GM13976 (cell line): ENCODE measurements around the gene CALY.
"Not testable (repeated sequence)": the region's sequence is repeated elsewhere in the genome, so short reads cannot be mapped to it uniquely, and the experiment has no call there.

Experiments
- DNase-seq: peaks from one replicate; pipeline ENCODE4 v3.0.0; 2012; ENCODE audit warnings: low spot score
- in situ Hi-C: fragments of 300-500 bp; cut with MboI; formaldehyde crosslinking; loops from one replicate; pipeline ENCODE4 v1.12.0; 2022; ENCODE audit warnings: low sequenced_read_pairs, mixed read lengths, inconsistent platforms; ENCODE audit not compliant: unreplicated experiment
- TF ChIP-seq, protein P1 (sequence below): IDR thresholded peaks from 2 replicates; pipeline ENCODE4 v1.5.1; 2012; ENCODE audit warnings: borderline replicate concordance, mild to moderate bottlenecking; ENCODE audit not compliant: insufficient read depth; ENCODE audit errors: extremely low read depth, missing control alignments, control extremely low read depth

Gene CALY

DNA sequence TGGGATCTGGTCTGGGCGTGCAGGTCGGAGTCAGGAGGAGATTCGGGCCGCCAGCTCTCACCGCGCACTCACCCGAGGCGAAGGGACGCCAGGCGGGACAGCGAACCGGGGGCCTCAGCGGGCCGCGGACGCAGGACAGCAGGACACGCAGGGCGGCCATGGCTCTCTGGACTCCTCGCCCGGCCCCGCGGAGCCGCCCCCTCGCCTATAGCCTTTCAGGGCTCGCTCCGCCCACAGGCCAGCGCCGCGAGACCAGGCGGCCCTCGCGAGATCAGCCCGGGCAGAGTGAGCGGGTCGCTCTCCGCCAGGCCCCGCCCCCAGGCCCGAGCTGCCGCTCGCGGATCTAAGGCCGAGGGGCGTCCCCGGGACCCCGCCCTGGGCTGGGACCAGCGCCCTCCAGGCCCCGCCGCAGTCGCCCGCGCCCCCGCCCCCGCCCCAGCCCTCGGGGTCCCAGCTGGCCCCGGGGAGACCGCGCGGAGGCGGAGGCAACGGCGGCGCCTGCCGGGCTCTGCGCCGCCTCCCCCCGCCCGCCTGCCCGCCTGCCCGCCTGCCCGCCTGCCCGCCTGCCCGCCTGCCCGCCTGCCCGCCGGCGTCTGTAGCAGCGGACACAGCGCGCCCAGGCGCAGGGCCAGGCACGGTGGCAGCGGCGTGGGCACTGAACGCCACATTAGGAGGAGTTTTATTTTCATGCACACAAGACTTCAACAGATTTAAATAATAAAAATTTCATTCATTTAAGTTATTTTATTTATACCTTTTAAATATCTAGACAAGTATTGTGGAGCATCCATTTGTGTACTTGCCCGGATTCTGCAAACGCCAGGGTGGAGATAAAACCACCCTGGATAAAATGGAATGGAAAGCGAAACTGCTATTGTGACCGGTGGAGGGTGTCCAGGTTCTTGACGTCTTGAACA, 36.7 kb upstream of the CALY start, which contains the start of gene ECHS1:
TSS of gene ECHS1 (minus strand) at position 181 of the 917 bp plus-strand sequence. CDS start at position 160, 21 bp downstream.
- in situ Hi-C loops = no loop called here
- TF ChIP-seq, protein P1, sequence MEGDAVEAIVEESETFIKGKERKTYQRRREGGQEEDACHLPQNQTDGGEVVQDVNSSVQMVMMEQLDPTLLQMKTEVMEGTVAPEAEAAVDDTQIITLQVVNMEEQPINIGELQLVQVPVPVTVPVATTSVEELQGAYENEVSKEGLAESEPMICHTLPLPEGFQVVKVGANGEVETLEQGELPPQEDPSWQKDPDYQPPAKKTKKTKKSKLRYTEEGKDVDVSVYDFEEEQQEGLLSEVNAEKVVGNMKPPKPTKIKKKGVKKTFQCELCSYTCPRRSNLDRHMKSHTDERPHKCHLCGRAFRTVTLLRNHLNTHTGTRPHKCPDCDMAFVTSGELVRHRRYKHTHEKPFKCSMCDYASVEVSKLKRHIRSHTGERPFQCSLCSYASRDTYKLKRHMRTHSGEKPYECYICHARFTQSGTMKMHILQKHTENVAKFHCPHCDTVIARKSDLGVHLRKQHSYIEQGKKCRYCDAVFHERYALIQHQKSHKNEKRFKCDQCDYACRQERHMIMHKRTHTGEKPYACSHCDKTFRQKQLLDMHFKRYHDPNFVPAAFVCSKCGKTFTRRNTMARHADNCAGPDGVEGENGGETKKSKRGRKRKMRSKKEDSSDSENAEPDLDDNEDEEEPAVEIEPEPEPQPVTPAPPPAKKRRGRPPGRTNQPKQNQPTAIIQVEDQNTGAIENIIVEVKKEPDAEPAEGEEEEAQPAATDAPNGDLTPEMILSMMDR = no peak

DNA sequence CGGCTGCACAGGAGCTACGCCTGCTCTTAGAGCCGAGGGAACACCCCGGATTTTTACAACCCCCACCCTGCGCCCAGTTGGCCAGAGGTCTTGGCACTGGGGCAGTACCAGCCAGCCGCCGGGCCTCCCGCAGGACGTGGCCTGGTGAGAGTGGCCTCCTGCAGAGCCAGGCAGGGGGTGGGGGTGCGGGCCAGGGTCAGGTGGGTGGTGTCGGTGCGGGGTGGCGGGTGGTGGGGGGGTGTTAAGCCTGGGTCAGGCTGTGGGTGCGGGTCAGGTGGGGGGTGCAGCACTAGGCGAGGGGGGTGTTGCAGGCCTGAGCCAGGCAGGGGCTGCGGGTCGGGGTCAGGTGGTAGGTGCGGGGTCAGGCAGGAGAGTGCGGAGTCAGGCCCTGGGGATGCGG, 35.8 kb upstream of the CALY start:
- DNase-seq = no peak
- in situ Hi-C loops = no loop called here
- TF ChIP-seq, protein P1 = no peak

More for the DNA sequence above, 36.7 kb upstream of the CALY start, which contains the start of gene ECHS1:
- DNase-seq = peak; percentile 100

DNA sequence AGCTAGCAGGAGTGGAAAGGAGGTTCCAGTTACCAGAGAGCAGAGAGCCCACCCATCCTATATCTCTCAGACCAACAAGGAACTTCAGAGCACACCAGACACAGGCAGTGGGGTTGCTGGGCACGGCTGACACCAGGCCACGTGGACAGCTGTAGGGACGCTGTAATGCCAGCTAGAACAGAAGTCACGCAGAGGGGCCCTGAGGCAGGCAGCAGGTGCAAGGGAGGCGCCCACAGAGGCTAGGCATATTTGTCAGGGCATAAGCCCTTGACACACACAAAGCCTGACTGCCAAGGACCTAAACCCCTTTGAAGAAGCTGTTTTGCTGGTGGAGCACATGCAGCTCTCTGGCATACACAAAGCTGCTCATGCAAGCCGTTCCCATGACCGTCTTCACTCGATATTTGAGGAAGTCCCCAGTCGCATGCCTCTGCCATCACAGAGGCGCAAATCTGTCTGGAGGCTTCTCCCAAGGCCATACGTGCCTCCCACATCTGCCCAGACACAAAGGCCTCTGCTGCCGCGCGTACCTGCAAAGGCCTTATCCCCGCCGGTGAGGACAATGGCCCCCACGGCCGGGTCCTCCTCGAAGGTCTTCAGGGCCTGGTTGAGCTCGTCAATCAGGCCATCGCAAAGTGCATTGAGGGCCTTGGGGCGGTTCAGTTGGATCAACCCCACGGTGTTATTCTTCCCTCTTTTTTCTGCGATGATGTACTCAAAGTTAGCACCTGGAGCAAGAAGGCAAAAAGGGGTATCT, 33.5 kb upstream of the CALY start:
- DNase-seq = no peak
- TF ChIP-seq, protein P1 = no peak
- in situ Hi-C loops = no loop called here

DNA sequence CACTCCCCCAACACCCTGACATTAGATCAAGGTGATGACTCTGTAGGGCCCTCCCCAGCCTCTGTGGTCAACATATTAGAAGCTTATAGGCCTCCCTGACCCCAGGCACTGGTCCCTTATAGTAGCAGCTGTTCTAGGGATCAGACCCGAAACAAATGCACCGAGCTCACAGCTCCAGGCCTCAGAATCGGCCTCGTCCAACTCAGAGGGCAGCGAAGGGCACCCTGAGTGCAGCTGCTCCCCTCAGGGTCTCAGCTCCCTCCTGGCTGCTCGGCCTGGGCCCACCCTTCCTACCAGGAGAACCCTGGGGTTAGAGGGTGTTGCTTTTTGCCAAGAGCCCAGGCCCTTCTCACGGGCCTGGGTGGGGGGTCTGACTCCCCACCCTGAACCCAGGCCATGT, 31.5 kb upstream of the CALY start:
- DNase-seq = no peak
- TF ChIP-seq, protein P1 = no peak
- in situ Hi-C loops = no loop called here

DNA sequence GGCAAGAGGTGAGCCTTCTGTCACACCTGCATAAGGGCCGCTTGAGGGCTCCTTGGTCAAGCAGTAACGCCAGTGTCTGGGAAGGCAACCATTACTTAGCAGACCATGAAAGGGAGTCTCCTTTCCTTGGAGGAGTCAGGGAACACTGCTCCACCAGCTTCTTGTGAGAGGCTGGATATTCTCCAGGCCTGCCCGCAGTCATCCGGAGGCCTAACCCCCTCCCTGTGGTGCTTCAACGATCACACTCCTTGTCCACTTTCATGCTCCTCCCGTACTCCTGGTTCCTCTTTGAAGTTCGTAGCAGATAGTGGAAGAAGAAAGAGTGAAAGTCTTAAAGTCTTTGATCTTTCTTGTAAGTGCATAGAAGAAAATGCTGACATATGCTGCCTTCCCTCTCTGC, 30.8 kb upstream of the CALY start:
- DNase-seq, in situ Hi-C loops: not testable (repeated sequence)

DNA sequence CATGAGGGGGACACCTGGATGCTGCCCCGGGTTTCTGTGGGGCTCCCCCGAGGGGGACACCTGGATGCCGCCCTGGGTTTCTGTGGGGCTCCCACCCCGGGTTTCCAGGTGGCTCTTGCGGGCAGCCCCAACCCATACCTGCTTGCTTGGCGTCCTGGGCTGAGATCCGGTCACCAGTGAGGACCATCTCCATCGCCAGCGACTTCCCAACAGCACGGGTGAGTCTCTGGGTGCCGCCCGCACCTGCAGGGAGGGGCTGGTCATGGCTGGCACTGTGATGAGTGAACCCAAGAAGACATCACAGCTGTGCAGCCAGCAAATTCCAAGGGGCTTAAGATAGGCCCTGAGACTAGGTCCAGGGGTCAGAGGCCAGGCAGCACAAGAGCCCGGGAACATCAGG, 30.1 kb upstream of the CALY start:
- DNase-seq = no peak
- in situ Hi-C loops = no loop called here
- TF ChIP-seq, protein P1 = no peak

DNA sequence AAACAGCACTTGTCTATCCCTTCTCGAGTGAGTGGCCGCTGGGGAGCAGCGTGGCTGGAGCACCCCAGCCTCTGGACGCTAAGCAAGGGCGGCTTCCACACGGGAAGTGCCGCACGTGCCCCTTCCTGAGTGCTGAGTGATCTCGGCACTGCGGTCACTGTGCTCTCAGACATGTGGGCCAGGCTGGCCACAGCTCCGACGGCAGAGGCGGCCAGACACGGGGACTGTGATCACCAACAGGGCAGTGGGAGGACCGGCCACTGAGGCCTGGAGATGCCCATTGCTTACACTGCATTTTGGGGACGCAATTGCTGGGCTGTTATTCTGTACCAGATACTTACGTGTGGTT, 29.4 kb upstream of the CALY start:
- no peak for DNase-seq
- in situ Hi-C loops = no loop called here
- TF ChIP-seq, protein P1 = no peak
